ENCODE measurements around the gene GJA1.
"Not testable (repeated sequence)": the region's sequence is repeated elsewhere in the genome, so short reads cannot be mapped to it uniquely, and the experiment has no call there.

Gene GJA1

DNA sequence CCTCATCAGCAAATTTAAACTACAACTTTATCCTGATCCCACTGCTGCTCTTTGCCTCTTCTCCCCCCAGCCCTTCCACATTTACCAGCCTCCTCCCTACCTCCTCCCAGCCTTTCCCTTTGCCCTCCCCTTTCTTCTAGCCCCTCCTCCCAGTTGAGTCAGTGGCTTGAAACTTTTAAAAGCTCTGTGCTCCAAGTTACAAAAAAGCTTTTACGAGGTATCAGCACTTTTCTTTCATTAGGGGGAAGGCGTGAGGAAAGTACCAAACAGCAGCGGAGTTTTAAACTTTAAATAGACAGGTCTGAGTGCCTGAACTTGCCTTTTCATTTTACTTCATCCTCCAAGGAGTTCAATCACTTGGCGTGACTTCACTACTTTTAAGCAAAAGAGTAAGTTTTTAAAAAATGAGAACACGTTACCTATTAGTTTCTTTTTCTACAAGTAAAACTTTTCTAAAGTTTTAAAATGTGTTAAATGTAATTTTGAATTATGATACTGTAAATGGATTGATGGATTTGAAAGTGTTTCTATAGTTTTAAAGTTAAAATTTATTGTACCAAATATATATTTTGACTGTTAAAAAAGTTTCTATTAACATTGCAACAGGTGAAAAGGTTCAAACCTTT is at the start of gene GJA1:
Gene GJA1, plus strand, starts transcription at position 203 of the 626 bp plus-strand sequence. CDS start 11,202 bp downstream, outside the sequence.
- DNase-seq, result peak; percentile 4

GRCh38 chr6:121386551-121386950 is 48.9 kb upstream of the GJA1 start:
- not testable (repeated sequence) for DNase-seq

DNA sequence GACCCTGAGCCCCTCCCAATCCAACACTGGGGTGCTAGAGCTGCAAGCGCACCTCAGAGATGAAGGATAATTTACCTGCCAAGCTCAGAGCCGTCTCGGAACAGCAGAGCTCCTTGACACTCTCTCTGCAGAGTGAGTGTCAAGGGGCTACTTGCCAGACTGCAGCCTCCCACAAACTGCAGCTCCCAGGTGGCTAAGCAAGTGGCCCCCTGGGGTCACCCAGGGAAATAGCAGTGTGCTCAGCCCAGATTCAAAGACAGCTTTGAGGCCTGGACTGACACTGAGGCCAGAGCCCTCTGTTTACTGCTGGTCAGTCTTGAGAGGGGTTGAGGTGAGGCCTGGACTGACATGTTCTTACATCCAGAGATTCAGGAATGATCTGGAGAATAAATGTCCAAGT is 46.0 kb upstream of the GJA1 start:
- DNase-seq, result no peak

DNA sequence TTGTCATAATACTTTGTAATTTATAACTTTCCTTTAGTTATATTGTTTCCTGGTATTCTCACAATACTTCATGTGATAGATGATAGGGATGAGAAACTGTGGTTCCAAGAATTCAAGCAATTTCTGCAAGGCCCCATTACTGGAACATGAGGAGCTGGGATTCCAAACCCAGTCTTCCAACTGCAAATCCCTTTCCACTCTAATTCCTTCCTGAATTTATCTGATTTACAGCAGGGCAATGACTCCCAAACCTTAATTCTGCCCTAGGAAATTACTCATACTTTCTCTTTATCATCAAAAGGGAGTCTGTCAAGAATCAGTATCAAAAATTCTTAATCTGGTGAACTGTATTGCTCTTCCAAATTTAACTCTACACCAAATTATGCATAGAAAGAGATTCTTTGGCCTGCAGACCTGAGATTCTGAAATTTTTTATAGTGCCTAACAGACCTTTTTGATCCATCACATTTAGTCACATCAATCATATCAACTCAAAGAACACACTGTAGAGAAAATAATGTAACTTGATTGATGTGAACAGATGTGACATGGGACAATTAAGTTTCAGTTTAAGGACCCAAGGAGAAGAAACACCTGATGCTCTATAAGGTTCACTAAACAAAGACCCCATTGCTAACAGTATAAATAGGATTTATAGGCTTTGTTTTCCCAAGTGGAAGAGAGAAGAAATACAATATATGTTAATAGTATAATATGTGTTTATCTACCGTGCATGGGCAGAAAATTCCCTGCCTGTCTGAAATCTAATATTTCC is 41.5 kb upstream of the GJA1 start:
- no peak for DNase-seq

DNA sequence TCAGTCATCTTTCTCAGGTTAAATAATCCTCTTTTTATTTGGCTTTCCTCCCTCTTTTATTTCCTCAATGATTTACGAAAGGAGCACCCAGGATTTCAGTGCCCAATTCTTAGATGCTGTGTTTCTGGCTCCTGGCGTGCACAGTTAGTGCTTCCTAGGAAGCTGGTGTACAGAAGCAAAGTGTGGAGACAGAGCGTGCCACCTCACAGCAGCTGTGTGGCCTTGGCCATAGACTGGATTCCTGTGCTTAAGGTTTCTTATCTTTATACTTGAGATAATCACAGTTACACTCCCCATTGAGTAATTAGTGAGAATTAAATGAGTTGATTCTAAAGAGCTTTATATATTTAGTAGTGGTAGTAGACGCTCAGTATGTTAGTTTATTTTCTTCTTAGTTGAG is 39.7 kb upstream of the GJA1 start:
- DNase-seq, result no peak

GRCh38 chr6:121397188-121397587 is 38.3 kb upstream of the GJA1 start:
- DNase-seq, result not testable (repeated sequence)

DNA sequence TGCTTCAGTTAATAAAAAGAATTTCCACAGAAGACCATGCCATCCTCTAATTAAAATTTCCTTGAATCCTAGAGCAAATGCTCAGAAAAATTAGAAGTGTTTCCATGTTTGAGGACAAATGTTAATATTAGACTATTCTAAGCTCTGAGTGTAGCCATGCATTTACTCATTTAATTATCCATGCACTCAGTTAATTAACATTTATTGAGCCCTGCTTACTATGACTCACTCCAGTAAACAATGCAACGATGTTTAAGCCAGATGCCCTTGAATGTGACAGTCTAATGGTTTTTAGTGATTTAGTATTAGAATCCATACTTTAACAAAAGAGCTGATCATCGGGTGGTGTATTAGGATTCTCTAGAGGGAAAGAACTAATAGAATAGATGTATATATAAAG is 37.3 kb upstream of the GJA1 start:
- no peak for DNase-seq

GRCh38 chr6:121399966-121400365 is 35.5 kb upstream of the GJA1 start:
- DNase-seq, result no peak

DNA sequence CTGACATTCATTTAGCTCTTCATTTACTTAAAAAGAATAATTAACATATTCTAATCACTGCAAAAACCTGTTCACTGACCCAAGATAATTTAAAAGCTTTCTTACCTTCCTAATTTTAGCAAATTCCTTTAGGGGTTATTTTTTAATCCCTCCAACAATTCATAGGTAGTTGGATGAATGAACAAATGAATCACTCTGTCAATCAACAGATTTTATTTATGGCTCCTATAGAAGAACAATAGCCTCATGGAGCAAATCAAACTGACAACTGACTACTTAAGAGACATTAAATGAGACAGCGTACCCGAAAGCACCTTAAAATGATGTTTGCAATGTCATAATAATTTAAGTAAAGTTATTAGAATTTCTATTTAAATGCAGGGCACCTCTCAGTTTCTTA is 31.5 kb upstream of the GJA1 start:
- no peak for DNase-seq

GRCh38 chr6:121405306-121405705 is 30.1 kb upstream of the GJA1 start:
- no peak for DNase-seq

DNA sequence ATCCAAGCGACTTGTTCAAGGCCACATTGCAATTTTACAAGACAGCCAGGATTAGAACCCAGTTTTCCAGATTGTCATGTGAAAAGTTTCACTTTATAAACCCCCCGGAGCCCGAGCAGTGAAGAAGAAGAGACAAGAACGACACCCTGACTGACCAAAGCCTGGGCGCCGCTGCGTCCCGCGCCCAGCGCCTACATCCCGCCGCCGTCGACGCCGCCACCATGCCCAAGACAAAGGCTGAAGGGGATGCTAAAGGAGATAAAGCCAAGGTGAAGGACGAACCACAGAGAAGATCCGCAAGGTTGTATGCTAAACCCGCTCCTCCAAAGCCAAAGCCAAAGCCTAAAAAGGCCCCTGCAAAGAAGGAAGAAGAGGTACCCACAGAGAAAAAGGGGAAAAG is 27.1 kb upstream of the GJA1 start:
- no peak for DNase-seq

DNA sequence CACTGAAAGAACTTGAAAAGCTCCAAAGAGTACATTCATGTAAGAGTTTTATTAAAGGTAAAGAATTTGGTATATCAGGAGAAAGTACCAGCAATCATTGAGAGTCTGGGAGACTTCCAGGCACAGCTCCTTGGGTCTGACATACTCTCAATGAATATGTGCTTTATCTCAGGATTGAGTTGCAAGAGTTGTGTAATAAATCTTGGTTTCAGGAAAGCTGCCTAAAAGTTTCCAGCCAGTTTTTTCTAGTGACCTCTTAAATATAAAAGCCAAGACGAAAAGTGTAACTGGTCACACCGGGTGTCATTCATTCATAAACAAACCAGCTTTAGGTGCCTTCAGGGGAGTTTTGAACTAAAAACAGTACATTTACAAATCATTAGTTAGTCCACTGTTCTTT is 21.6 kb upstream of the GJA1 start:
- DNase-seq, result no peak

DNA sequence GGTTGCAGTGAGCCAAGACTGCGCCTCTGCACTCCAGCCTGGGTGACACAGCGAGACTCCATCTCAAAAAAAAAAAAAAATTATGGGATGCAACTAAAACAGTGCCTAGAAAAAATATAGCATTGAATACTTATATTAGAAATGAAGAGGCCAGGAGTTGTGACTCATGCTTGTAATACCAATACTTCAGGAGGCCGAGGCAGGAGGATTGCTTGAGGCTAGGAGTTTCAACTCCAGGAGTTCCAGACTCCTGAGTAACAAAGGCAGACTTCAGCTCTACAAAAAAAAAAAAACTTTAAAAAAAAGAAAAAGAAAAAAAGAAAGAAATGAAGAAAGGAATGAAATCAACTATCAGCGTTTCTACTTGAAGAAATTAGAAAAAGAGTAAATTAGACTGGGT is 17.1 kb upstream of the GJA1 start:
- no peak for DNase-seq

- DNase-seq, result no peak
Observed at GRCh38 chr6:121426686-121427085, 8.8 kb upstream of the GJA1 start.

- no peak for DNase-seq
Observed at GRCh38 chr6:121428872-121429756, 6.3 kb upstream of the GJA1 start.

DNA sequence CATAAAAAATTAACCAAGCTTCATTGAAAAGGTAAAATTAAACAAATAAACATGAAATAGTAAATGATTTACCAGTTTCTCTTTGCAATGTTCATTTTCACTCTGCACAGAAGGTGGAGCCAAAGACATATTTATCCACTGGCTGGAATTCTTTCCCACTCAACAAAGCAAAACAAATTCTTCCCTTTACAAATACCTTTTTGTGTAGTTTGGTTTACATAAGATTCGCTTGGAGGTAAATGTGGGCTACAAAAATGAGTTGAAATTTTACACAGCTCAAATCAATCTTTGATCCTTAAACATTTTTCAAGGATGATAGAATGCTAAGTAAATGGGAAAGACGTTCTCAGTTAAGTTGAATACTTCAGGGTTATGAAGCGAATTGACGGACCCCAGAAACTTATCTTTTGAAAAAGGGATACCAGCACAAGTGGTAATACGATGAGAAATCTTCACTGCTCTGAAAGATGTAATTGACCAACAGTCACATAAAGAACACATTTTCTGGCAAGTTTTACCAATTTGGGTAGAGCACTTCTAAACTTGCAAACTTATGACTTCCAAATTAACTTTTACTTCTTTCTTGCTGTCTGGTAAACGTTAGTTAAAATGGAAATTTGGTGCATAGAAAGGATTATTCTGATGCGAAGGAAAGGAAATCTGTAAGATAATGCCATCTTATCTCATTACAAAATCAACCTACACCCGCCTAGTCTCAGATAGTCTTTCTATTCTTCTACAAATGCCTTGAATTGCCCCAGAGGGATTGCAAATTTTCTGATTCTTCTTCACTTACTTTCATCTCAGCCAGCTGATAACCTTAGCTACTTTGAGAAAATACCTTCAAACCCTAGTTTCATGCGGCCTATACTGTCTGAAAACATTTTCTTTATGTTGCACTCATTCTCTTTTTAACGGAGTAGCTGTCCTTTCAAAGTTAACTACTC is 4.7 kb upstream of the GJA1 start:
- DNase-seq, result peak; percentile 39

- not testable (repeated sequence) for DNase-seq
Observed at GRCh38 chr6:121431776-121432175, 3.7 kb upstream of the GJA1 start.

DNA sequence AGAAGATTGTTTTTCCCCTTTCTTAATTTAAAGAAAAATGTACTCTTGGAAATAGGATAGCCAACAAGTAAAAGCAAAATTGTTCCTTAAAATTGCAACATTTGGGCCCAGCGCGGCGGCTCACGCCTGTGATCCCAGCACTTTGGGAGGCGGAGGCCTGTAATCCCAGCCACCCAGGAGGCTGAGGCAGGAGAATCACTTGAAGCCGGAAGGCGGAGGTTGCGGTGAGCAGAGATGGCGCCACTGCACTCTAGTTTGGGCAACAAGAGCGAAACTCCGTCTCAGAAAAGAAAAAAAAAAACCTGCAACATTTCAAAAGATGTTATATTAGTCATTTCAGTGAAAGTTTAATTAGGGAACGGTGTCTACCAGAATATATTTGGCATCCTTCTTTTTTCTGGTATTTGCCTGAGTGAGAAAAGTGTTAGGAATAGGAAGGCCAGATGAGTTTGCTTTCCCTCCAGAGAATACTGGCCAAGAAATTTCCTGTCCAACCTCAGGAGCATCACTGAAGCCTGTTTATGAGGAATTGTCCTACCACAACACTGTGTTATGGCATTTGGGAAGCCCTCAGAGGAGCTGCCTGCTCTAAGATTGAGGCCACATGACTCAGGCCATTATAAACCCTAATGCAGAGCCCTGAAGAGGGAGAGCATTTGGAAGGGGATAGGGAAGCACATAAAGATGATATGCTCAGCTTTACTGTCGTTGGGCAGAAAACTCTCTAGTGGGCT is 1.2 kb upstream of the GJA1 start:
- DNase-seq, result no peak

DNA sequence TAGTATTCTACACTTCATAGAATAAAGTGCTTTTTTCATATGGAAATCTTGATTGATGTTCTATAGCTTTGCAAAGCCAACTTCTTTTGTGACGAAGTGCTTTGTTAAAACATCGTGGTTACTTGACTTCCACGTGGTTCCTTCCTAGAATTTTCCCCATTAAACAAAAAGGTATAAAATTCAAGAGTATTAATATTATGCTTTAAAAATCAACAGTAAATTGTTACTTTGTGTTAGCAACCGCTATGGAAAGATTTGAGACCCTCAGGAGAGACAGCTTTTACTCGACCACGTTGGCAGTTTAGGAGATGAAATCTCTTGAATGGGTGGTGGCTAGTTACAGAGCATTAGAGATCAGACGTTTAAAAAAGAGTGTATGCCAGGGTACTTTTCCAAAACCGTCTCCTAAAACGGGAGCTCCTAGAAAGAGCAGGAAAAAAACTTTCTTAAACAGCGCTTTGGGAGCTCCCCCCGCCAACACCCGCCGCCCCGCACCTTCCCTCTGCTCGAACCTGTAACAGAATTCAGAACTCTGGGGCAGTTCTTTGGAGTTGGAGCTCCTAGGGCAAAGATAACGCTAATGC is 920 bp downstream of the GJA1 start:
- peak; percentile 10 for DNase-seq

DNA sequence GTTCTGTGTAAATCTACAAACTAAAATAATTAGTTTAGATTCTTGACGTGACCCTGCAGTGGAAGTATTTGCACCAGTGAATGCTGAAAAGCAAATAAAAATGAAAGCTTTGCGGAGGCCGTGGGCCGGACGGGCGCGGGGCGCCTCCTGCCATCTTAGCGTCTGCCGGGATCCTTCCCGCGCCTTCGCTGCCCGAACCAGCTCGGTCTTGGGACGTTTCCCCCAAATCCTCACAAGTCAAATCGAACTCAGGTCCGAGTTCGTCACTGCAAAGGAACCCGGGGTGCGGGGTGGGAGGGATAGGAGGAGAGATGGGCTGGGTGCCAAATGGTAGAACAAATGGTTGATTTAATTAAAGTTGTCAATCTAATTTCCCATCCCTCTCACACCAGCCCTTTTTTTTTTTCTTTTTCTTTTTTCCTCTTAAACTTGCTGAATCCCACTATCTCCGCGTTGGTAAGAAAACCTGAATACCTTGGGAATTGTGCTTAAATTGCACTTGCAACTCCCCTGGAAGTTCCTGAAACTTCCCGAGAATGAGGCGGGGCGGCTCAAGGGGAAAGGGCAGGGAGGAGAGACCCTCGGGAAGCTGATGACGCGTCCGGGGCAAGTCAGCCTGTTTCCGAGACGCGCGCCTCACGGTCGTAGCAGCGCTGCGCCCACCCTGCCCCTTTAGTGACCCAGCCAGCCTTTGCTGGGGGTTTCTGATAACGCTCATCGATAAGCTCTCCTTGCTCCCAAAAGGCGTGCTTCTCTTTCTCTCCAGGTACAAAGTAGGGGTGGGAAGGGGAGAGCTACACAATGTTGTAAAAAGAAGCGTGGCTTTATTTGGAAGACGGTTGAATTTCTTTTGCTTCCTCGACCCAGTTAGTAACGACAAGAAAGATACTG is 1.8 kb downstream of the GJA1 start:
- DNase-seq, result peak; percentile 35

Data from hematopoietic multipotent progenitor cell treated with erythropoietin and hydrocortisone succinate and interleukin-3 and kit ligand, for 4 days (in vitro differentiated cells).